ENCODE results near the gene CPAMD8. TPM values are rescaled to one million over a fixed set of nuclear protein-coding genes. Genes with fewer than 3 reads are reported as not detected.
A peak's percentile ranks its signal among the peaks of the same experiment; 100 is the strongest.

Gene CPAMD8
- total and polyA plus RNA-seq, 9 of the 15 experiments (the other 6 are each of a cell fraction or from before 2014, with no cell fraction given), result 0.20 to 2.1 (median 1.3) TPM

DNA sequence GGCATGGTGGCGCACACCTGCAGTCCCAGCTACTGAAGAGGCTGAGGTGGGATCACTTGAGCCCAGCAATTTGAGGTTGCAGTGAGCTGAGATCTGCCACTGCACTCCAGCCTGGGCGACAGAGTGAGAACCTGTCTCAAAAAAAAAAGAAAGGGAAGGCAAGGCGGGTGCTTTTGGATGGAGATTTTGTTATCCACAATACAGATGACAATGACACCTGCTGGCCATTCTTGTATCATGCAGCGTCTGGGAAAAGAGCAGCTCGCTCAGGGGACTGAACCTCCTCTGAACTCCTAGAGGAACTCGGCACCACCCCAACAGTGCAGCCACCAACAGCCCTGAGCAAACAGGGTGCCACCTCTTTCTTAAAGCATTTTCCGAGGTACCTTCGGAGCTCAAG is 25.8 kb upstream of the CPAMD8 start (continued):
- TF ChIP-seq, protein P1, sequence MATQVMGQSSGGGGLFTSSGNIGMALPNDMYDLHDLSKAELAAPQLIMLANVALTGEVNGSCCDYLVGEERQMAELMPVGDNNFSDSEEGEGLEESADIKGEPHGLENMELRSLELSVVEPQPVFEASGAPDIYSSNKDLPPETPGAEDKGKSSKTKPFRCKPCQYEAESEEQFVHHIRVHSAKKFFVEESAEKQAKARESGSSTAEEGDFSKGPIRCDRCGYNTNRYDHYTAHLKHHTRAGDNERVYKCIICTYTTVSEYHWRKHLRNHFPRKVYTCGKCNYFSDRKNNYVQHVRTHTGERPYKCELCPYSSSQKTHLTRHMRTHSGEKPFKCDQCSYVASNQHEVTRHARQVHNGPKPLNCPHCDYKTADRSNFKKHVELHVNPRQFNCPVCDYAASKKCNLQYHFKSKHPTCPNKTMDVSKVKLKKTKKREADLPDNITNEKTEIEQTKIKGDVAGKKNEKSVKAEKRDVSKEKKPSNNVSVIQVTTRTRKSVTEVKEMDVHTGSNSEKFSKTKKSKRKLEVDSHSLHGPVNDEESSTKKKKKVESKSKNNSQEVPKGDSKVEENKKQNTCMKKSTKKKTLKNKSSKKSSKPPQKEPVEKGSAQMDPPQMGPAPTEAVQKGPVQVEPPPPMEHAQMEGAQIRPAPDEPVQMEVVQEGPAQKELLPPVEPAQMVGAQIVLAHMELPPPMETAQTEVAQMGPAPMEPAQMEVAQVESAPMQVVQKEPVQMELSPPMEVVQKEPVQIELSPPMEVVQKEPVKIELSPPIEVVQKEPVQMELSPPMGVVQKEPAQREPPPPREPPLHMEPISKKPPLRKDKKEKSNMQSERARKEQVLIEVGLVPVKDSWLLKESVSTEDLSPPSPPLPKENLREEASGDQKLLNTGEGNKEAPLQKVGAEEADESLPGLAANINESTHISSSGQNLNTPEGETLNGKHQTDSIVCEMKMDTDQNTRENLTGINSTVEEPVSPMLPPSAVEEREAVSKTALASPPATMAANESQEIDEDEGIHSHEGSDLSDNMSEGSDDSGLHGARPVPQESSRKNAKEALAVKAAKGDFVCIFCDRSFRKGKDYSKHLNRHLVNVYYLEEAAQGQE (IDR thresholded peaks at IDR 0.05; ENCODE audit: borderline replicate concordance), result peak; percentile 35; the same call in 1 of the 2 replicates
- TF ChIP-seq, protein P1 (CRISPR knock-in tag; IDR thresholded peaks at IDR 0.05; ENCODE audit: low read depth), result no peak
- TF ChIP-seq ZNF717 (CRISPR knock-in tag; IDR thresholded peaks at IDR 0.05), result no peak
- TF ChIP-seq RBM14 (IDR thresholded peaks at IDR 0.05; ENCODE audit: borderline replicate concordance, insufficient read depth, low read depth, low read length), result no peak
- TF ChIP-seq ZFPM2 (CRISPR knock-in tag; IDR thresholded peaks at IDR 0.05), result no peak
- TF ChIP-seq THRAP3 (IDR thresholded peaks at IDR 0.05; ENCODE audit: borderline replicate concordance), result no peak
